Esophagus mucosa (tissue), 1 donor: ENCODE data around the gene TGFBRAP1. TPM values are rescaled to one million over a fixed set of nuclear protein-coding genes. Genes with fewer than 3 reads are reported as not detected.
A peak's percentile ranks its signal among the peaks of the same experiment; 100 is the strongest.

Experiments used
- ATAC-seq: fragments of 200-7000 bp; cut with Tn5 transposase; one replicate; pipeline ENCODE4 v1.9.1; 2020
- total RNA-seq: library from RNA; stranded (reverse); gene quantifications from one replicate; pipeline ENCODE4 v1.2.4, GENCODE V29; 2023
- donor health status: DM: yes; HTN: yes; CAD: no.

The TGFBRAP1 gene
- total RNA-seq, 1 donor from 2014 or later: 11.4 TPM

DNA sequence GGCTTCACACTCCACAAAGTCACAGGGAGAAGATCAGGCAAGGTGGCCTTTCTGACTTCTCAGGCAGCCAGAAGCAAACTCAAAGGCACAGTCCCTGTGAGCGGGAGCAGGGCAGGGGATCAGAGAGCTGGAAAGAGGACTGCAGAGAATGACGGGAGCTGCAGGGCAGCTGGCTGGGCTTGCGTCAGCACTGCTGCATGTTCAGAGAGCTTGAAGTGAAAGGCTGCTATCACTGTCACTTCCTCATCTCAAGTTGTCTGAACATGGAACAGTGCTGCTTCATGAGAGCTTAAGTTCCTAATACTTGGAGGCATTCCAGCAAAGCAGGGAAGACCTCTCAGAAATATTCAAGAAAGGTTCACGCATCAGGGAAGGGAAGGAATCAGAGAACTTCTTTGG lies 20.4 kb downstream of the TGFBRAP1 start:
- no peak for ATAC-seq

DNA sequence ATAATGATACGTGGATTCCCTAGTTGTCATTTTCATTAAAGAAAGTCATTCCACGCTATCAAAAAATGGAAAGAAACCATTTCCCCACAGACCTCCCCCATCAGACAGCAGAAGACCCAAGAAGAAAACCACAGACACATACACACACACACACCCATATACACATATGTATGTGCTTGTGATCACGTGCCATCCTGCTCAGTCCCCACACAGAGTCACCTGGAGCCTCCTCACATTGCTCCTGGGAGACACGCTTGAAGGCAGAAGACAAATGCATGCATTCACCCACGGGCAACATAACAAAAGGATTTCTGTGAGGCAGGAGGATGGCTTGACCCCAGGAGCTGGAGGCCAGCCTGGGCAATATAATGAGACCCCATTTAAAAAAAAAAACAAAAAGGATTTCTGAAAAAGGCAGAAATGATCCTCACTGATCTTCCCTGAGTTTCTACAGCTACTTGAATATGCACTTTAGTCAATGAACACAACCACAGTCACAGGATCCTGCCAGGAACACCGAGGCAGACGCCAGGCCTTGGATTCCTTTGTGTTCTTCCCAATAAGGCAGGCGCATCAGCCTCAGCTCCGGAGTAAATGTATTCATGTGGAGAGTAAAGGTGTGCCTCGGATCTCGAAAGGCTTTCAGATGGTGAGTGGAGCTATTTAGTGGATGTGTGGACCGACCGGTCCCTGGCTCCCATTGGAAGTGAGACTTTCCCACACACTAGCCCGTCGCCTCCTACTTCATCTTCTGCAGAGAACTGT lies 21.0 kb downstream of the TGFBRAP1 start:
- no peak for ATAC-seq

DNA sequence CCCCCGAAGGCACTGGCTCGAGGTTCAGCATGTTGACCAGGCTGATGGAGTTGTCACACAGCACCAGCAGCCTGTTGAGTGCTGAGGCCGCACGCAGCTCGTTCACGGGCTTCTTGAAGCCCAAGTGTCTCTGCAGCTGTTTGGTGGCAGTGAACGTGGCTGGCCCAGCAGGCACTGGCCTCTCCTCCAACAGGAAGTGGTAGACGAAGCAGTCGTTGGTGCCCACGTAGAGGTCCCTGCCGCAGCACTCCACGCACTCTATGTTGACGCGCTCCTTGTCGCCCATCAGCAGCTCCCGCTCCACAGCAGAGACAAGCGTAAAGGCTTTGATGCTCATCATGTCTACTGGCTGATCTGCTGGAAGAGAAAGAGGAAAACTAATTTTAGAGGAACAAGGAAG lies 21.6 kb downstream of the TGFBRAP1 start:
- no peak for ATAC-seq

DNA sequence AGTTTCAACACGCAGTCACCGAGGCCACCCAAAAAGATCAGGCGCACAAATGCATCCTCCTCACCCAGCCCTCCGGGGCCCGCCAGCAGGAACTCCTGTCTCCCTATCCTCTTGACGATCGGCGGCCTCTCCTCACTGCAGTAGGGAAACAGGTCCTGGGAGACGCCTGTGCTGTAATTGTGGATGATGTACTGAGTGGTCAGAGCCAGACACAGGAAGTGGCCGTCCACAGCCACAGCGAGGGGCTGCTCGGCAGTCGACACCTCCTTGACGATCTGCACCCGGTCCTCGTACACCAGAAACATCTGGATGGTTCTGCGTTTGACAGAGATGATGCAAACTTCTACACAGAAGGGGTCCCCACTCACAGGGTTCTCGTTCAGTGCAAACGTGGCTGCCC lies 22.0 kb downstream of the TGFBRAP1 start:
- no peak for ATAC-seq

DNA sequence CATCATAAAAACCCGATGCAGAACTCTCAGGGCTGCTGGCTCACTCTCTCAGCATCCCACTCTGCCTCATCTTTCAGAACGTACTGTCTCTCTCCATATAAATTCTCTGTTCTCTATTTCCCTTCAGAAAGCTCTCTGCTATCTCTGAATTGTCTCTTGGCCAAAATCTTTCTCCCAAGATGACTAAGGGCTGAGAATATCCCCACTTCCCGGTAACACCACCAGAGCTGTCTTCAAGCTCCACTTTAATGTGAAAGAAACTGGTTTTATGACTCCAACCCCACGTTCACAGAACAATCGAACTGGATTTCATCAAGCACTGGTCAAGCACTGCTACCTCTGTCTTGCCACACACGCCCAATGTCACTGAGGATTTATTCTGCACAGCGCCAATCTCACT lies 22.4 kb downstream of the TGFBRAP1 start:
- ATAC-seq: no peak

DNA sequence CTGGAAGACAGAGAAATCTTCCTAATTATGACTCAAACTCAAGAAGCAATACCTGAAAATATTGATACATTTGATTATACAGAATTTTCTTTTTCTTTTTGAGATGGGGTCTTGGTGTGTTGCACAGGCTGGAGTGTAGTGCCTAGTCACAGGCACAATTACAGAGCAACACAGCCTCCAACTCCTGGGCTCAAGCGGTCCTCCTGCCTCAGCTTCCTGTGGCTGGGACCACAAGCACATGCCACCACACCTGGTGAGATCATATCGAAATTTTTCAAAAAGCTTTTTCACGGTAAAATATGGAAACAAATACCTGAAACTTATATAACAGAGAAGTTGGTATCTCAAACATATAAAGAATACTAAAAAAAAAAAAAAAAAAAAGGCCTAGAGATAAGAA lies 27.9 kb downstream of the TGFBRAP1 start:
- ATAC-seq: no peak

DNA sequence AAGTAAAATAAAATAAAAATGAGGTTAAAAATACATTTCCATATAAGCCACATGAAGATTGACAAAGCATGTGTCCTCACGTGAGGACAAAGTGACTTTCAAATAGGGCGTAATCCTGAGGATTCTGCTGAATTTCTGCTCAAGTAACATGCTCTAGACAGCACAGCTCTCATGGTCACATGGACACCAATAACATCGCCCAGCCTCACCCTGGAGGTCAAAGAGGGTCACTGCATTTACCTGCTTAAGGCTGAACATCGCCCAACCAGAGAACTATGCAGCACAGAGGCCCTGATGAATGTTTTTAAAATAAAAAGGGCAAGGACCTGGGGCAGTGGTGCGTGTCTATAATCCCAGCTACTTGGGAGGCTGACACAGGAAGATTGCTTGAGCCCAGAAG lies 30.2 kb downstream of the TGFBRAP1 start:
- no peak for ATAC-seq

DNA sequence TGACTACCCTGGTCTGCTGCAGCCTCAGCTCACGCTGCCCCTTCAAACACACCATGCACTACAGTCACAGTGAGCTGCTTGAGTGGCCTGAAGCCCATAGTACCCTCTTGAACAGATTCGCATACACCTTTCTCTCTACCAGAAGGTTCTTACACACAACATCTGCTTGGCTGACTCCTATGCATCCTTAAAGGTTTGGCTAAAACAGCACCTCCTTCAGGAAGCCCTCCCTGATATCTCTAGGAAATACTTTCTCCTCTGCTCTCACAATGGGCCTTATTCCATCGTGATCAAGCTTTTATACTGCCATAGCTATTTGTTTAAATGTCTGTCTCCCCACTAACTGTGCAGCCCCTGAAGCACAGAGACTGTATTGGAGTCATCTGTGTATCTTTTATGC lies 31.5 kb downstream of the TGFBRAP1 start:
- peak; percentile 8 for ATAC-seq

DNA sequence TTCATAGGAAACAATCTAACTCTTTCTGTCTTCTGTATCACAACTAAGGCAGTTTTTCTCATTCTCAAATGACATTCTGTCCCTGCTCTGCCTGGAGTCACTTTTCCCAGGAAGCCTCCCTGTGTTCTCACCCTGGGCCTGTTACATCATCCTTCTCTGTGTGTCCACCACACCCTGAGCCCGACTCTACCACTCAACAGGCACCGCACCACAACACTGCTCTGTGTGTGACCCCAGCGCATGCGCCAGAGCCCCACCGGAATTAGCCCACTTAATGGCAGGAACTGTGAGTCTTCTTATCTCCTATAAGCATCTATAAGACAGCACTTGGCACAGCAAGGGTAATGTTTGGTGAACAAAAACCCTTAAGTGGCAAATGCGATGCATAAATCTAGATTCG lies 32.3 kb downstream of the TGFBRAP1 start:
- ATAC-seq: no peak

DNA sequence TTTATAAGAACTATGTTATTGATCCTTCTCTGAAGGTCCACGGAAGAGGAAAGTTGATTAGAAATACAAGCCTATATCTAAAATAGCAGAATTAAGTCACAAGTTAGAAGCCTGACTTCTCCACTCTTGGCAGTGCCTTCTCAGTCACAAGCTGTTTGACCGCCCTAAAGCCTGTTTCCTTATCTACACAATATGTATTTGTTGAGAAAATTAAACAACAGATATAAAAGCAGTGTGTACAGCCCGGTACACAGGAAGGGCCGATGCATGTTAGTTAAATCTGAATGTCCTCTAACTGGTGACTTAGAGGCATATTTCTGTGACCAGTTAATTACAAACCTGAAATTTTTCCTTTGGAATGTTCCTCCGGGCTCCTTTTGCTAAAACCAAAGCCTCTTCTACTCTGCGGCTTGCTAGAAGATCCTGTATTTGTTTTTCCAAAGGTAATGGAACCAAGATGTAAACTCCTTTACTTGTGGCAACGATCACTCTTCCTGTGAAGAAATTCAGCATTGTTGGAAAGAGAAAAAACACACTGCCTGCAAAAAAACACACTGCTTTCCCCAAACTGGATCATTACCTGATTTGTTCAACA lies 33.4 kb downstream of the TGFBRAP1 start:
- ATAC-seq: no peak

DNA sequence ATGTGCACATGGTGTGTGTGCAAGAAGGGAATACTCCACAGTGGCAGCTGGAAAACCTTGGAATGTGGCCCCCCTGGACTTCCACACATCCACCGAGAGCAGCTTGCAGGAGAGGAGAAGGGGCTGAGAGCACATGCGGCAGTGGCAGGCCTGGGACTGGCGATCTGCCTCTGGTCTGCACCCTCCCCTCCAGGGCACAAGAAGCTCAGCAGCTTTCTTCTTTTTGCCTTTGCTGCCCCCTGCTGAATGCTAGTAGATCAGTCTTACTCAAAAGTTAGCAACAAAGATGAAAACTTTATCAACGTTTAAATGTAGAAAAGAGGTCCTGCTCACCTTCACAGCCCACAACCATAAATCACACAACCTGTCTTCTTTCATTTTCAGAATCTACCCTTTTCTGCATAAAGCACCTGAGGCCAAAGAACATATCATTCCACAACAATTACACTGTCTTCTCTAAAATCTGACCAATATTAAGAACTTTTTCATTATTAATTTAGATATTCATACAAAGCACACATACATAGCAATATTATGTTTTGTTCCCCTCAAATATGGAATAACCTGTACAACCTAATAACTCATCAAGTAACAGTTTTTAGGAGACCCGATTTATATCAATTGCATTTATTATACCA lies 34.6 kb downstream of the TGFBRAP1 start:
- peak; percentile 36 for ATAC-seq

DNA sequence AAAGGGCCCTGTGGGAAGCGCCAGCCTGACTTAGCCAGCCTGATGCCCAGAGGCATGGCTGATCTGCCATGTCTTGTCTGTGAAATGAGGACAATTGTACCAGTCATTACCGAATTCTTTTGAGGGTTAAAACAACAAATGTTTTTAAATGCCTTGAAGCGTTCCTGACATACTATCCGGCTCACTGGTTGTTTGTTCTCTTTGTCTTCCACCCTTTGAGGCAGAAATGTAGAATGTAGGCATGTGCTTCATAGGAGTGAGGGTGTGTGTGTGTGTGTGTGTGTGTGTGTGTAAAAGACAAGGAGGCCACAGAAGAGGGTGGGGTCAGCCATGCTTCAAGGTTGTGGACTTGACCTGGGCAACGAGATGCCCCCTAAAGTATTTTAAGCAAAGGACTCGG lies 35.5 kb downstream of the TGFBRAP1 start:
- peak; percentile 42 for ATAC-seq

DNA sequence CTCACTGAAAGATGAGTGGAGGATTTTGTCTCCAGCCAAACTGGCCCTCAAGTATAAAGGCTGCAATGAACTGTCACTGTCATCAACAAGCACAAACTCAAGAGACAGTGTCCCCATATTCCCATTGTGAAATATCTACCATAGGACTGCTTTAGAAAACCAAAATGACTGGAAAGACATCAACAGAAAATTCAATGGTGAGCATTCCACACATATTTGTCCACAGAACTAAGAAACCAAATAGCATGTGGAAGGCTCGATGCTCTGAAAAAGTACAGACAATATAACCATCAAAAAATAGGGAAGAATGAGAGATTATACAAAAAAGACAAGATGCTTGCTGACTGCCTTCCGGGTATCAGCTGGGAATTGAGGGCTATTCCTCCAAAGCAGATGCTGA lies 37.6 kb downstream of the TGFBRAP1 start:
- ATAC-seq: no peak

DNA sequence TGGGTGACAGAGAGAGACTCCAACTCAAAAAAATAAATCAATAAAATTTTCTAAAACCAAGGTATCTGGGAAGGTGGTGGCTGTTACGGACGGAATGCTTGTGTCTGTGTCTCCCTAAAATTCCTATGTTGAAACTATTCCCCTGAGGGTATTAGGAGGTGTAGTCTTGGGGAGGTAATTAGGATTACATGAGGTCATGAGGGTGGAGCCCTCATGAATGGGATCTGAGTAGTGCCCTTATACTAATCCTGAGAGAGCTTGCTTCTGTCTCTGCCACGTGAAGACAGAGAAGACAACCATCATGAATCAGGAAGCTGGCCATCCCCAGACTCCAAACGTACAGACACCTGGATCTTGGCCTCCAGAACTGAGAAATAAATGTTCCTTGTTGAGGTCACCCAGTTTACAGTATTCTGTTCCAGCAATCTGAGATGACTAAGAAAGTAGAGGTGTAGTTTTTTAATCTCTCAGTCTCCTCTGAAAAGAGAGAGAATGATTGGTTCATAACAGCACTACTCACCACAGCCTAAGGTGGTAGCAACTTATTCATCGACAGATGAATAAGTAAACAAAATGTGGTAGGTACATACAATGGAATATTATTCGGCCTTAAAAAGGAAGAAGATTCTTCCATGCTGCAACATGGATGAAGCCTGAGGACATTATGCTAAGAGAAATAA lies 38.4 kb downstream of the TGFBRAP1 start:
- ATAC-seq: peak; percentile 82

DNA sequence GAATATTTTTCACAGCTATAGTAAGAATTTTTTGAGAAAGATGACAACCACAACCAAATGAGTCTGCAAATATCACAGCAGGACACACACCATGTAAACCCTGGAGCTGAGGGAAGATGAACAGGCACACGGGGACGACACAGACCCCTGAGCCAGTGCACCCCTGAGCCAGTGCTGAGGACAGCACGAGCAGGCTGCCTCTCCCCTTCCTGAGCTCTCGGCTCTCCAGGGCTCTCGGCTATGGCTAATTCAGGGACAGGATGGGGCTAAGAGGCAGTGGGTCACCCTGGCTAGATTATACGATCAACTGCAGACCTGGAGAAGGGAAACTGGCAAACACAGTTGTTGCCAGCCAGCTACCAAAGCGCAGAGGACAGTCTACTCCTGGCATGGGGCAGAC lies 41.4 kb downstream of the TGFBRAP1 start:
- no peak for ATAC-seq

DNA sequence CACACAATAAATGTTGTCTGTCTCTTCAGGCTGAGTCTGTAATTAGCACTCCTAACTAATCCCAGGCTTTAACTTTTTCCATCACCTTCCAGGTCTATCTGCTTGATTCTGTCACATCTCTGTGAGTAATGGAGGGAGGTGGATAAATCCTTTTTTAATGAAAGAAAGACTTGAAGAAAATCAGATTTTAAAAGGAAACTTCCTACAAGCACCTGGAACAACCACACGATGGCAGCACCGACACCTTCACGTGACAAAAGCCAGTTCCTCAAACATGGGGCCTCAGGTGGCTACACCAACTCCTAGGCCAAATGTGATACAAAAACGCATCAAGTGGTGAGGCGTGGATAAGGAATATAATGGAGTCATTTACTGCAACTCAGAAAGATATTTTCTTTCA lies 41.8 kb downstream of the TGFBRAP1 start:
- no peak for ATAC-seq

DNA sequence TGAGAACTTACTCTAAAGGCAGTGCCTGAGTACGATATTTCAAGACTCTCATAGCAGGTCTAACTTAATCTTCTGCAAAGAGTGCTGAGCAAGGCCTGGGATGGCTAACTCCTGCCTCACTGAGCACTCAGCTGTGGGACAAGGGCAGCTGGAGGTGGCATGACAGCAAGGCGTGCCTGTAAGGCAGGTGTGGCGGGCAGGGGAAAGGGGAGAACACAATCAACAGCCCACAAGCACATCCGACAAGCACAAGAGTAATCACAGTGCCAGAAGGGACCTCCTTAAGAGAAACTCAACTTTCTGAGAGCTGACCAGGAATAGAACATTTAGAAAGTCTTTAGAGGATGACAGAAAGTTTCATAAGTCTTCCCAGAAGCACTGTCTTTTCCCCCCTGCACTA lies 46.0 kb downstream of the TGFBRAP1 start:
- no peak for ATAC-seq

DNA sequence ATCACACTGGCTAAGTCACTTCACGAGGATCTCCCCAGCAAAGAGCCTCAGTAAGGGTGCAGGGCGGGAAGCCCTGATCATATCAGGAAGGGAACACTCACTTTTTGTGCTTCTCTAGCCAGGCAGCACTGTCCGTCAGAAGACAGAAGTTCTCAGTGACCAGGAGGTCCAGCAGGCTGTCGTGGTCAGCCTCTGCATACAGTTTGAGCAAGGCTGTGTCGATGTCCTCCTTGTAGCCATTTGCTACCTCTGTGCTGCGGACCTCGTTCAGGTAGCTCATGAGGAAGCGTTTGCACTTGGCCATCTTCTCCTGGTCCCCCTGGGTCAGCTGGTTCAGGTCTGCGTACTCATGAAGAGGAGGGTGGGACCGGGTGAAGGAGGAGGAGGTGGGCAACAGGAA lies 49.3 kb downstream of the TGFBRAP1 start:
- ATAC-seq: no peak

DNA sequence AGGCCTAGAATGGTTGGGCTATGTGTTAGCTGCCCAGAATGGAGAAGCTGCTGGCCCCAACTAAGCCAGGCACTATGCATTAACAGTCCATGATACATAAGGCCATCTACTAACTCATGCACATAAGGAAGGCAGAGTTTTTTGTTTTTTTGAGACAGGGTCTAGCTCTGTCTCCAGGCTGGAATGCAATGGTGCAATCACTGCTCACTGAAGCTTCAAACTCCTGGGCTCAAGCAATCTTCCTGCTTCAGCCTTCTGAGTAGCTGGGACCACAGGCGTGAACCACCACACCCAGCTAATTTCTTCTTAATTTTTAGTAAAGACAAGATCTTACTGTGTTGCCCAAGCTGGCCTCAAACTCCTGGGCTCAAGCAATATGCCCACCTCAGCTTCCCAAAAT lies 50.4 kb downstream of the TGFBRAP1 start:
- no peak for ATAC-seq

DNA sequence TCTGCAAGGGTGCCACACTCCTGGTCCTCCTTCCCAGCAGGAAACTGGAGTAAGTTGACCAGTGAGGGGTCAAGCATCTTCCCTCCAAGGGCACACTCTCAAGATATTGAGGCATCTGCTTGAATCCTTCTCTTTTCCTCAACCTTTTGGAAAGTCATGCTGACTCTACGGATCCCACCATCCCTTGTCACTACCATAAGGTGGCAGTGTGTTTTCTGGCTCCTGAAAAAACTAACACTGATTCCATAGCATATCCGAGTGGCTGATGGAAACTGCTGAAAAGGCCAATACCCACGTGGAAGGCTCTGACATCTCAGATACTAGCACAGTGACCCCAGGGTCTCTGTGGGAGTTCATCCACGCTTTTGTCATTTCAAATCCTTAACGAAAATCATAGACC lies 50.9 kb downstream of the TGFBRAP1 start:
- no peak for ATAC-seq

DNA sequence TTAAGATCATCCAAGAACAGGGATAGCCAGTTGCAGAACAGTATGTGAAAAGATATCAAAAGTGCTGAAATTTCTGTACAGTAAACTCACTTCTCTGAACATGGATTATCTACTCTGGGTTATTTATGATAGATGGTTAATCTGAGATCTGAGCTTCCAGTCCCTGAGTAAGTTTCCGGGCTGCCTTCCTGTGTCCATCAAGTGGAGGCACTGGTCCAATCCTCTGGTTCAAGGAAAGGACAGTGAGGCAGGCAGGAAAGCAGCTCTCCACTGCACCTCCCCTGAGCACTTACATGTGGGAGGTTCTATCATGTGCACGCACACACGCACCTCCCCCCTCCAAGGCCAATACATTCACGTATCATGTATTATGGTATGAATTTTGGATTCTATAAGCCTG lies 55.5 kb downstream of the TGFBRAP1 start:
- ATAC-seq: no peak

DNA sequence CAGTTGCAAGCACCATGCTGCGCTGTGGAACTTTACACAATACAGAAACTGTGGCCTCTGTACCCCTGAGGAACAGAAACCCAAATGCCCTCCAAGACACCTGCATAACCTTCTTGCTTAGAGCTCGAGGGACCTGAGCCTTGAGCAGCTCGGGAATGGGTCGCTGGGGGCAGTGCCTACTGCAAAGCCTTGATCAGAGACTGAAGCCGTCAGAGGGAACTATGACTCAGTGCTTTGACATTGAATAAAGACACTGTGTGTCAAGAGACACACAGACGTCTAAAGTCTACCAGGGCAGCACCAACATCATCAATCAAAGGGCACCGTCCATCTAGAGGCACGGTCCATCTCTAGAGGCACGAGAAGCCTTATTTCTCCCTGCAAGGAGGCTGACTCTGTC lies 57.4 kb downstream of the TGFBRAP1 start:
- ATAC-seq: no peak

DNA sequence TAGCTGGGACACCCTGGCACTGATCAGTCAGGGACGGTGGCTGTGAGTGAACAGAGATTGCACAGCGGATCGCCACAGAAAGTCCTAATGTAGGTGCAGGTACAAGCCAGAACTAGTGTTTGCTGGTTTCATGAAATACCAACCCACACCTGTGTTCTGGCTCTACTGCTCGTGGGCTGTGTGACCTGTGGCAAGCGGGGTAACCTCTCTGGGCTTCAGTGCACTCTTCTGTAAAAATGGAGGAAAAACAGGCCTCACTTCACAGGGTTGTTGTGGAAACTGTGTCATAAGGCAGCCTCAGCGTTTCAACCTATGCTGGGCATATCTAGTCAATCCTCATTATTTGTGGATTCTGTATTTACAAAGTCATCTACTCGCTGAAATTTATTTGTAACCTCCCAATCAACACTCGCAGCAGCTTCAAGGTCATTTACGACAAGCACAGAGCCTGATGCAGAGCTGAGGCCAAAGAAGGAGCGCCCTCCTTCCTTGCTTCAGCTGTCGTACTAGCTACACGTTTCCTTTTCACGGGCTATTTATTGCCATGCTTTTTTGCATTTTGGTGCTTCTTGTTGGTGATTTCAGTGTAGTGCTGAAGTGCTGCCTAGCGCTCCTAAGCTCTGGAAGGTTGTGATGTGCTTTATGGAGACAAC lies 58.0 kb downstream of the TGFBRAP1 start:
- no peak for ATAC-seq
